22Rv1 (cell line): ENCODE data around the gene WNT2B.

Source experiments
- ZFX ChIP-seq: fragments of 450-650 bp; IDR thresholded peaks from 2 replicates; pipeline ENCODE4 v1.6.1; 2017; ENCODE audit warnings: antibody characterized with exemption, borderline replicate concordance
- TF ChIP-seq, protein P1 (sequence below): fragments of 450-650 bp; IDR thresholded peaks from 2 replicates; pipeline ENCODE4 v1.5.1; 2017; ENCODE audit warnings: mild to moderate bottlenecking

DNA sequence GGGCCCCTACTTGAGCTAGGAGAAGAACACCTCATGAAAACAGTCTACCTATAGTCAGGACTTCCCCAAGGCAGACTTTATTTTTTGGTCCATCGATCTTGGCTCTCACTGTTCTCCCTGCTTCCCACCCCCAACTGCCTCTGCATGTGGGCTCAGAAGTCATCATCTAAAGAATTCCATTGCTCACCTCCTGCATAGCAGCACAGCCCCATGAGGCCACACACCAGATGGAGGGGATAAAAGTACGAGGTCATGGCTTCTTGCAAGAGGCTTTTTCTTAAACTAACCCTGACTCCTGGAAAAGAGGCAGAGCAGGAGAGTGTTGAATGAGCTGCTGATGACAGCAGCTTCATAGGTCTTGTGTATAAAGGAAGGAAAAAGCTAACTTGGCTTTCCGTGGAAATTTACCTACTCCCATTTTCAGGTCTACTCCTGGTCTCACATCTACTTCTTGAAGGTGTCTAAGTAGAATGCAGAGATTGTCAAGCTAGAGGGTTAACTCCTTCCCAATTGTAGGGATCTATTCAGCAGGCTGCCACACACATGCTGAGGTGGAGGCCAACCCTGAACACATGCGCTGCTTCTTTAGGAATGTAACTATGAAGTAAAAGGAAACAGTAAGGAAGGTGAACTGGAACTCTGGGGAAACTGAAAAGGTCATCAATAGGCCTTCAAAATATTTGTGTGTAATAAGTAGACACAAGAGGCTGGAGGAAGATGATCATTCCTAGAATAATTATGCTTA is 18.7 kb downstream of the WNT2B start:
- TF ChIP-seq, protein P1, sequence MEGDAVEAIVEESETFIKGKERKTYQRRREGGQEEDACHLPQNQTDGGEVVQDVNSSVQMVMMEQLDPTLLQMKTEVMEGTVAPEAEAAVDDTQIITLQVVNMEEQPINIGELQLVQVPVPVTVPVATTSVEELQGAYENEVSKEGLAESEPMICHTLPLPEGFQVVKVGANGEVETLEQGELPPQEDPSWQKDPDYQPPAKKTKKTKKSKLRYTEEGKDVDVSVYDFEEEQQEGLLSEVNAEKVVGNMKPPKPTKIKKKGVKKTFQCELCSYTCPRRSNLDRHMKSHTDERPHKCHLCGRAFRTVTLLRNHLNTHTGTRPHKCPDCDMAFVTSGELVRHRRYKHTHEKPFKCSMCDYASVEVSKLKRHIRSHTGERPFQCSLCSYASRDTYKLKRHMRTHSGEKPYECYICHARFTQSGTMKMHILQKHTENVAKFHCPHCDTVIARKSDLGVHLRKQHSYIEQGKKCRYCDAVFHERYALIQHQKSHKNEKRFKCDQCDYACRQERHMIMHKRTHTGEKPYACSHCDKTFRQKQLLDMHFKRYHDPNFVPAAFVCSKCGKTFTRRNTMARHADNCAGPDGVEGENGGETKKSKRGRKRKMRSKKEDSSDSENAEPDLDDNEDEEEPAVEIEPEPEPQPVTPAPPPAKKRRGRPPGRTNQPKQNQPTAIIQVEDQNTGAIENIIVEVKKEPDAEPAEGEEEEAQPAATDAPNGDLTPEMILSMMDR, result no peak
- TF ChIP-seq ZFX, result no peak
